ENCODE measurements around the gene NTRK3.

NTRK3 gene

DNA sequence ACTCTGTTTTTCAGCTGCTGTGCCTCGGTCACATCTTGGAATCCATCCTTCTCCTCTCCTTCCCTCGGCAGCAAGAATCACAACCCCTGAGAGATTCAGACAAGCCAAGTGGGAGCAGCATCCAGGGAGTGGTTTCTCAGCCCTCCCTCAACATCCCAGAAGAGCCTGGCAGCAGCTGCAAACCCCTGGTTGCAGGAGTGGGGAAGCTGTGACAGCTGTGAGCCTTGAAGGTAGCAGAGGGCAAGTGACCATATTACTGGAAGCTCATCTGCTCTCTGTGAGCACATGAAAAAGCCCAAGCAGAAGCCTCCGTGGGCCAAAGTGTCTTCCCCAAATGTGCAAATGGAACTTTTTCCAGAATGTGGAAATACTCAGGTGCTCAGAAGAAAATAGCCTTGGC is 312.9 kb downstream of the NTRK3 start:
- TF ChIP-seq, protein P1, sequence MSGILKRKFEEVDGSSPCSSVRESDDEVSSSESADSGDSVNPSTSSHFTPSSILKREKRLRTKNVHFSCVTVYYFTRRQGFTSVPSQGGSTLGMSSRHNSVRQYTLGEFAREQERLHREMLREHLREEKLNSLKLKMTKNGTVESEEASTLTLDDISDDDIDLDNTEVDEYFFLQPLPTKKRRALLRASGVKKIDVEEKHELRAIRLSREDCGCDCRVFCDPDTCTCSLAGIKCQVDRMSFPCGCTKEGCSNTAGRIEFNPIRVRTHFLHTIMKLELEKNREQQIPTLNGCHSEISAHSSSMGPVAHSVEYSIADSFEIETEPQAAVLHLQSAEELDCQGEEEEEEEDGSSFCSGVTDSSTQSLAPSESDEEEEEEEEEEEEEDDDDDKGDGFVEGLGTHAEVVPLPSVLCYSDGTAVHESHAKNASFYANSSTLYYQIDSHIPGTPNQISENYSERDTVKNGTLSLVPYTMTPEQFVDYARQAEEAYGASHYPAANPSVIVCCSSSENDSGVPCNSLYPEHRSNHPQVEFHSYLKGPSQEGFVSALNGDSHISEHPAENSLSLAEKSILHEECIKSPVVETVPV (CRISPR knock-in tag; IDR thresholded peaks at IDR 0.05): no peak
- TF ChIP-seq ZNF565 (CRISPR knock-in tag; conservative IDR thresholded peaks at IDR 0.05; ENCODE audit: low read depth) (no peak), CSDC2 (CRISPR knock-in tag; IDR thresholded peaks at IDR 0.05) (no peak), PPARA (CRISPR knock-in tag; IDR thresholded peaks at IDR 0.05; ENCODE audit: borderline replicate concordance) (no peak), RARB (CRISPR knock-in tag; IDR thresholded peaks at IDR 0.05) (no peak), GLIS3 (CRISPR knock-in tag; IDR thresholded peaks at IDR 0.05) (no peak)
- TF ChIP-seq, protein P2, sequence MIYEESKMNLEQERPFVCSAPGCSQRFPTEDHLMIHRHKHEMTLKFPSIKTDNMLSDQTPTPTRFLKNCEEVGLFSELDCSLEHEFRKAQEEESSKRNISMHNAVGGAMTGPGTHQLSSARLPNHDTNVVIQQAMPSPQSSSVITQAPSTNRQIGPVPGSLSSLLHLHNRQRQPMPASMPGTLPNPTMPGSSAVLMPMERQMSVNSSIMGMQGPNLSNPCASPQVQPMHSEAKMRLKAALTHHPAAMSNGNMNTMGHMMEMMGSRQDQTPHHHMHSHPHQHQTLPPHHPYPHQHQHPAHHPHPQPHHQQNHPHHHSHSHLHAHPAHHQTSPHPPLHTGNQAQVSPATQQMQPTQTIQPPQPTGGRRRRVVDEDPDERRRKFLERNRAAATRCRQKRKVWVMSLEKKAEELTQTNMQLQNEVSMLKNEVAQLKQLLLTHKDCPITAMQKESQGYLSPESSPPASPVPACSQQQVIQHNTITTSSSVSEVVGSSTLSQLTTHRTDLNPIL (CRISPR knock-in tag; IDR thresholded peaks at IDR 0.05; ENCODE audit: low read depth): no peak
- ATAC-seq: no peak

DNA sequence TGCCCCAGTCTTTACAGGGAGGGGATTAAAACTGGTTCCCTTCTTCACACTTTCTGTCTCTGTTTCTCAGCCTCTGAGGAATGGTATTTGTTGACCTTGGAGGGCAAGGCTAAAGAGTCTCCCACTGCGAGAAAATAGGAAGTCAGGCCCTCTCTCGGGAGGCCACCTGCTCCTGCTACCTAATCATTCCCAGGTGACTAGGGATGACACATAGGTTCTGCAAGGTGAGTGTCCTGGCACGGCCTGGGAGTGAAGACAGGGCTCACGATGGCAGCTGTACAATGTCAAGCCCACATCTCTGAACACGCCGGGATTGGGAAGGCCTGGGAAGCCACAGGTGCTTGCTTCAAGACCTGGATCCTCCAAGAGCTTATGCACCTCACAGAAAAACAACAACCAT is 314.2 kb downstream of the NTRK3 start:
- ATAC-seq: no peak
- TF ChIP-seq CSDC2 (CRISPR knock-in tag; IDR thresholded peaks at IDR 0.05) (no peak), RARB (CRISPR knock-in tag; IDR thresholded peaks at IDR 0.05) (no peak), TOX (CRISPR knock-in tag; IDR thresholded peaks at IDR 0.05; ENCODE audit: borderline replicate concordance) (no peak)
- TF ChIP-seq, protein P1 (CRISPR knock-in tag; IDR thresholded peaks at IDR 0.05): no peak
- TF ChIP-seq, protein P3, sequence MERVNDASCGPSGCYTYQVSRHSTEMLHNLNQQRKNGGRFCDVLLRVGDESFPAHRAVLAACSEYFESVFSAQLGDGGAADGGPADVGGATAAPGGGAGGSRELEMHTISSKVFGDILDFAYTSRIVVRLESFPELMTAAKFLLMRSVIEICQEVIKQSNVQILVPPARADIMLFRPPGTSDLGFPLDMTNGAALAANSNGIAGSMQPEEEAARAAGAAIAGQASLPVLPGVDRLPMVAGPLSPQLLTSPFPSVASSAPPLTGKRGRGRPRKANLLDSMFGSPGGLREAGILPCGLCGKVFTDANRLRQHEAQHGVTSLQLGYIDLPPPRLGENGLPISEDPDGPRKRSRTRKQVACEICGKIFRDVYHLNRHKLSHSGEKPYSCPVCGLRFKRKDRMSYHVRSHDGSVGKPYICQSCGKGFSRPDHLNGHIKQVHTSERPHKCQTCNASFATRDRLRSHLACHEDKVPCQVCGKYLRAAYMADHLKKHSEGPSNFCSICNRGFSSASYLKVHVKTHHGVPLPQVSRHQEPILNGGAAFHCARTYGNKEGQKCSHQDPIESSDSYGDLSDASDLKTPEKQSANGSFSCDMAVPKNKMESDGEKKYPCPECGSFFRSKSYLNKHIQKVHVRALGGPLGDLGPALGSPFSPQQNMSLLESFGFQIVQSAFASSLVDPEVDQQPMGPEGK (CRISPR knock-in tag; IDR thresholded peaks at IDR 0.05; ENCODE audit: borderline replicate concordance): no peak

DNA sequence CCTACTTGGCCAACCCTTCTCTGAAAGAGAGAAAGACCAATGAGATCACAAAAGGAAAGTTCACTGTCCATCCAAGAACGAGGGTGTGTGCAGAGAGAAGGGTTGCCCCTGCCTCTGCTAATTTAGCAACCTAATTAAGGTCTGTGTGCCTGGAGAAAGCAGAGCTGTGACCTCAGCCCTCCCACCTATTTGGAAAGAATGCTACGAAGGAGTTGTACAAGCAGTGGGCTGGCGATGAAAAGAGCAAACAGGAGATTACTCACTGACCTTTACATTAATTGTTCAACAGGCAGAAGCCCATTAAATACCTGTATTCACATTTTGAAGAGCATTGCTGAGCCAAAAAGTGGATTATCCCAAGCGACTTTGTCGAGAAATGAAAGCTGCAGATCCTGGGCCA is 314.9 kb downstream of the NTRK3 start:
- TF ChIP-seq ISL1 (CRISPR knock-in tag; IDR thresholded peaks at IDR 0.05): no peak
- TF ChIP-seq, protein P3 (CRISPR knock-in tag; IDR thresholded peaks at IDR 0.05; ENCODE audit: borderline replicate concordance): no peak
- TF ChIP-seq ZFP3 (CRISPR knock-in tag; IDR thresholded peaks at IDR 0.05): no peak
- TF ChIP-seq ESRRG (CRISPR knock-in tag; IDR thresholded peaks at IDR 0.05): no peak
- TF ChIP-seq TOX (CRISPR knock-in tag; IDR thresholded peaks at IDR 0.05; ENCODE audit: borderline replicate concordance): no peak
- no peak for TF ChIP-seq ZFP30 (CRISPR knock-in tag; IDR thresholded peaks at IDR 0.05)
- no peak for TF ChIP-seq OSR1 (CRISPR knock-in tag; IDR thresholded peaks at IDR 0.05)
- TF ChIP-seq, protein P4, sequence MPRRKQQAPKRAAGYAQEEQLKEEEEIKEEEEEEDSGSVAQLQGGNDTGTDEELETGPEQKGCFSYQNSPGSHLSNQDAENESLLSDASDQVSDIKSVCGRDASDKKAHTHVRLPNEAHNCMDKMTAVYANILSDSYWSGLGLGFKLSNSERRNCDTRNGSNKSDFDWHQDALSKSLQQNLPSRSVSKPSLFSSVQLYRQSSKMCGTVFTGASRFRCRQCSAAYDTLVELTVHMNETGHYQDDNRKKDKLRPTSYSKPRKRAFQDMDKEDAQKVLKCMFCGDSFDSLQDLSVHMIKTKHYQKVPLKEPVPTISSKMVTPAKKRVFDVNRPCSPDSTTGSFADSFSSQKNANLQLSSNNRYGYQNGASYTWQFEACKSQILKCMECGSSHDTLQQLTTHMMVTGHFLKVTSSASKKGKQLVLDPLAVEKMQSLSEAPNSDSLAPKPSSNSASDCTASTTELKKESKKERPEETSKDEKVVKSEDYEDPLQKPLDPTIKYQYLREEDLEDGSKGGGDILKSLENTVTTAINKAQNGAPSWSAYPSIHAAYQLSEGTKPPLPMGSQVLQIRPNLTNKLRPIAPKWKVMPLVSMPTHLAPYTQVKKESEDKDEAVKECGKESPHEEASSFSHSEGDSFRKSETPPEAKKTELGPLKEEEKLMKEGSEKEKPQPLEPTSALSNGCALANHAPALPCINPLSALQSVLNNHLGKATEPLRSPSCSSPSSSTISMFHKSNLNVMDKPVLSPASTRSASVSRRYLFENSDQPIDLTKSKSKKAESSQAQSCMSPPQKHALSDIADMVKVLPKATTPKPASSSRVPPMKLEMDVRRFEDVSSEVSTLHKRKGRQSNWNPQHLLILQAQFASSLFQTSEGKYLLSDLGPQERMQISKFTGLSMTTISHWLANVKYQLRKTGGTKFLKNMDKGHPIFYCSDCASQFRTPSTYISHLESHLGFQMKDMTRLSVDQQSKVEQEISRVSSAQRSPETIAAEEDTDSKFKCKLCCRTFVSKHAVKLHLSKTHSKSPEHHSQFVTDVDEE (CRISPR knock-in tag; IDR thresholded peaks at IDR 0.05): no peak
- TF ChIP-seq ZNF565 (CRISPR knock-in tag; conservative IDR thresholded peaks at IDR 0.05; ENCODE audit: low read depth): no peak
- ATAC-seq: no peak

DNA sequence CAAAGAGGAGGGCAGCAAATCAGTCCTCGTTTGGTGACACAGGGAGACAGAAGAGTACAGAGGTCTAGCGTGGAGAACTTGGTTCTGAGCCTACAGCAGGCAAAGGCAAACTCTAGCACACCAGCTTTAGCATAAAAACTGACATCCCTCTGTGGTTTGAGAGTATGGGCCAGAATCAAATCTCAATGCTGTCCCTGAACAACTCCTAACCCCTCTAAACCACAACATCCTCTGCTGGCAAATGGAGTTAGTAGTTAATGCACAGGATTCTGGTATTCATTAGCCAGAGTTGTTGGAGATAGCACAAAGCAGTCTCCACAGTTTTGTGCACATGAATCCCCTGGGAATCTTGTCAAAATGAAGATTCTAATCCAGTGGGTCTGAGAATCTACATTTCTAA is 315.8 kb downstream of the NTRK3 start:
- TF ChIP-seq ZNF565 (CRISPR knock-in tag; conservative IDR thresholded peaks at IDR 0.05; ENCODE audit: low read depth): no peak
- no peak for TF ChIP-seq ZNF70 (CRISPR knock-in tag; IDR thresholded peaks at IDR 0.05)
- no peak for TF ChIP-seq ISL1 (CRISPR knock-in tag; IDR thresholded peaks at IDR 0.05)
- no peak for TF ChIP-seq ZFP30 (CRISPR knock-in tag; IDR thresholded peaks at IDR 0.05)
- TF ChIP-seq OSR1 (CRISPR knock-in tag; IDR thresholded peaks at IDR 0.05): no peak
- TF ChIP-seq, protein P2 (CRISPR knock-in tag; IDR thresholded peaks at IDR 0.05; ENCODE audit: low read depth): no peak
- no peak for TF ChIP-seq TOX (CRISPR knock-in tag; IDR thresholded peaks at IDR 0.05; ENCODE audit: borderline replicate concordance)
- TF ChIP-seq, protein P1 (CRISPR knock-in tag; IDR thresholded peaks at IDR 0.05): no peak
- no peak for TF ChIP-seq TCF4 (CRISPR knock-in tag; IDR thresholded peaks at IDR 0.05; ENCODE audit: borderline replicate concordance)
- TF ChIP-seq ESRRG (CRISPR knock-in tag; IDR thresholded peaks at IDR 0.05): no peak
- TF ChIP-seq, protein P3 (CRISPR knock-in tag; IDR thresholded peaks at IDR 0.05; ENCODE audit: borderline replicate concordance): no peak
- TF ChIP-seq CSDC2 (CRISPR knock-in tag; IDR thresholded peaks at IDR 0.05): no peak
- ATAC-seq: no peak

Measured in SK-N-SH treated with all-trans-retinoic acid at 6 μM for 48 hours (cell line).